Measurements from ENCODE around the gene ATAD3B.

DNA sequence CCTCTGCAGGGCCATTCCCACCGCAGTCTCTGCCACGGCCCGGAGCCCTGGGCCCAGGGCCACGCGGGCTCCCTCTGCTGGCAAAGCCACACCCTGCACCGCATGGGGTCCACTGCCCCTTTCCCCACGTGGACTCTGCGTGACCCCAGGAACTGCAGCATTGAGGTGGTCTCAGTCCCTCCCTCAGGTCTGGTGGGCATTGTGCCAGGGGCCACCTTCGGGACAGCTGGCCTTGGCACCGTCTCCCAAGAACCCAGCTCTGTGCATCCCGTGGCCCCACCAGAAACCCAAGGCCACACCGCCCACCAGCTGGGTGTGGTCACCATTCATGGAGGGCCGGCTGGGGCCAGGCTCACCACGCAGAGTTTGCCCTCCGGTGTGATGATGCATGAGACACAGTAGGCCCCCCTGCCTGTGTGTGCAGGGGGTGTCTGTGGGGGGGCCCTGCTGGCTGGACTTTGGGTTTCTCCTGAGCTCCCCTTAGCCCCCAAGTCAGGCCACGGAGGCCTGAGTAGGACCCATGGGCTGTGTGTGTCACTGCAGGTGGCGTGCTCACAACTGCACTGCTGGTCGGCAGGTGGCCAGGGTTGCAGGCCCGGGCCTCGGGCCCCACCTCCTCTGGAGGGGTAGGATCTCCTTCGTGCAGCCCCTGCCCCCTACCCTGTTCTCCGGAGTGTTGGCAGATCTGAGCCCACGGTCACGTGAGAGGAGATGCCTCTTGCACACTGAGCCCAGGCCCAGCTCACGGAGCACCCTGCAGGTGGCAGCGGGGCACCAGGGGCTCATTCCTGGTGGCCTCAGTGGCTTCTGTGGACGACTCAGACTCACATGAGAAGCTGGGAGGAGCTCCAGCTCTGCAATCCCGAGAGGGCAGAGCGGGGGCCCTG is 30.3 kb upstream of the ATAD3B start:
- TF ChIP-seq CTCF (IDR thresholded peaks at IDR 0.05; ENCODE audit: low read length) = peak; percentile 78
- no peak for TF ChIP-seq EZH2 (IDR thresholded peaks at IDR 0.05; ENCODE audit: borderline replicate concordance, low read length)

All from OCI-LY1 (cell line).